HG02642 (cell line): ENCODE results near the gene AEN.

Source experiments
- ATAC-seq: cut with Tn5 transposase; IDR thresholded peaks from one replicate; pipeline ENCODE4 v1.9.1; 2021; ENCODE audit warnings: mild to moderate bottlenecking; ENCODE audit not compliant: unreplicated experiment, poor library complexity

AEN gene

DNA sequence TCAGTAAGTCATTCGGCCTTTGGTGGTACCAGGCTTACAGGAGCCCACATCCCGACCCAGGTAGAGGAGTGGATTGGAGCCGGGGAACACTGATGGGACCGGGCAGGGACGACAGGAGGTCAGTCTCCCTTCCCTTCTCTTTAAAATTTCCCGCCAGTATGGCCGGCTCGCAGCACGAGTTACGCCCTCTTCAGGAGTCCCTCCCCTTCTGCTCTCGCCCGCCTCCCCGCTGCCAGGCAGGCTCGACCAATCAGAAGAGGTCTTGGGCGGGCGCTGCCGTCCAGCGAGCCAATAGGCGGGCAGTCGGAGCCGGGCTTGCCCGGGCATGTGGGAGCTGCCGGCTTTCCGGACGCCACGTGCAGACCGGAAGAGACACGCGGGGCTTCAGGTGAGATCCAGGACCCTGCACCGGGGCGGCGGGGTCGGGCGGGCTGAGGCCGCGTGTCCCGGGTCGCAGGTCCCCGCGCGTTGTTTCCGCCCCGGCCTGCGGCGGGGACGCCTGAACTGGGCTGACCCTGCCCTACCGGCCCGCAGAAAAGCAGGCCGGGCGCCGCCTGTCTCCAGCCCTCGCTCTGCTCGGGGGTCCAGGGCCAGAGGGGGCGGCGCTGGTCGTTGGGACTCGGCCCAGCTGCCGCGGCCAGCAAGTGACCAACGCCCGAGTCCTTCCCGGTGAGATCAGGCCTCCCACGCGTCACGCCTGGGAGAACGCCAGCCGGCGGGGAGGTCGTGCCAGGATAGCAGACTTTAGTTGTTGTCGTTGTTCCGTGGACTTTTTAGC, at the start of gene AEN:
TSS of gene AEN (plus strand) at position 346 of the 778 bp plus-strand sequence. CDS start 4,870 bp downstream, outside the sequence.
- peak; percentile 97 for ATAC-seq

GRCh38 chr15:88571852-88572259, 49.3 kb upstream of the AEN start:
- no peak for ATAC-seq

DNA sequence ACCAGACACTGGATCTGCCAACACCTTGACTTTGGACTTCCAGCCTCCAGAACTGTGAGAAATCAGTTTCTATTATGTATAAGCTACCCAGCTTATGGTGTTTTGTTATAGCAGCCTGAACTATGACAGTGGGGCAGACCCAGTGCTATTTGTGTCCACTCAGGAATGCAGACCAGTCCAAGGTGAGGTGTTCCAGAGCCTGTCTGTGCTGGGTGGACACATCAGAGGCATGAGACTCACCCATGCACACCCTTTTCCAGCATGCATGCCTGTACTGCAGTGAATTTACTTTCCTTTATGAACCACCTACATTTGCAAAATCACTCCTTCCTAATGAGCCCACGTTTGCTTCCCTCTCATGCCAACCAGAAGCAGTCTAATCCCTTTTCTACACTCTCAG, 47.1 kb upstream of the AEN start:
- no peak for ATAC-seq

DNA sequence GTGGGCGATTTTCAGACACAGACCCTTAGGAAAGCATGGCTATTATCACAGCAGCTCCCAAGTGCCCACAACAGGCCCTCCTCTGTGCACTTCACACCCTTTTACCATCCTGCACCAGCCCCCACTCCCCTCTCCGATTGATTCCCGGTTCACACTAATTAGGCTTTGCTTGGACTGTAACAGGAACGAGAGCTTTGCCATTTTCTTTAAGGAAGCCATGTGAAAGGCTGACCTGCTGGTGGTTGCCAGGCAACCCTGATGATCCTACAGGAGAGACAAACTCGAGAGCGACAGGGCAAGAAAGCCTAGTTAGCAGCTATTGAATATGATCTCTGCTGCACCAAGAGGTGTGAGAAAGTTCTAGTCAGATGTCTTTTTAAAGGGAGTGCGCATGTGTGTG, 46.5 kb upstream of the AEN start:
- no peak for ATAC-seq

GRCh38 chr15:88579322-88579721, 41.8 kb upstream of the AEN start:
- ATAC-seq: no peak

- no peak for ATAC-seq
These were observed 40.6 kb upstream of the AEN start for GRCh38 chr15:88580532-88580931.

DNA sequence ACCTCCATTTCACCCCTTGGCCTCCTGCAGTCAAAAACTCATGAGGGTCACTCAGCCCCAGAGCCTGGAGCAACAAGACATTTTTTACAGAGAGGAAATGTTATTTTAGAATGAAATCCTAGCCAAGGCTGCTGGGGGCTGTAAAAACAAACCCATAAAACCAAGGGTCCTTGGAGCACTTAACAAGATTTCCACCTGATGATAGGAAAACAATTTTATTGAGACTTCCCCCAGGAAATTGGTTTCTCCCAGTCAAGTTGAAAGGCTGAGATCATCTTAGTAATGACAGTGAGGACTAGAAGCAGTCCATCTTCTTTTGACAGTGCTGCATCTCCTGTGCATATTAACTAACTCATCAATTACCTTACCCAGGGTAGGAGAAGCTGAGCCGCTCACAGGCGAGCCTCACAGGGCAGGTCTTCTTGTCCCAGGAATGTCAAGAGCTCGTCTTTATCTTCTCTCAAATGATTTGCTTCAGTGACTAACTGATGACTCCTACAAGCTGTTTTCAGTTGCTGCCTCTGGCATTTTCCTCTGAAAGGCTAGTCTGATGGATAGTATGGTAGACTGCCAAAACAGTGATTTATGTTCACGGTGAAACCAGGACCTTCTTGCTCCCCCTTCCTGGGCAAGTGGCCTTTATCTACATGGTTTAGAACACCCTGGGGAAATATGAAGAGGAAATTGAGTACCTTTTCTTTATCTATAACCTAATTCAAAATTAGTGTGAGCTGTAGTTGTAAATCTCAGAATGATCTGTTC, 34.6 kb upstream of the AEN start:
- ATAC-seq: no peak

DNA sequence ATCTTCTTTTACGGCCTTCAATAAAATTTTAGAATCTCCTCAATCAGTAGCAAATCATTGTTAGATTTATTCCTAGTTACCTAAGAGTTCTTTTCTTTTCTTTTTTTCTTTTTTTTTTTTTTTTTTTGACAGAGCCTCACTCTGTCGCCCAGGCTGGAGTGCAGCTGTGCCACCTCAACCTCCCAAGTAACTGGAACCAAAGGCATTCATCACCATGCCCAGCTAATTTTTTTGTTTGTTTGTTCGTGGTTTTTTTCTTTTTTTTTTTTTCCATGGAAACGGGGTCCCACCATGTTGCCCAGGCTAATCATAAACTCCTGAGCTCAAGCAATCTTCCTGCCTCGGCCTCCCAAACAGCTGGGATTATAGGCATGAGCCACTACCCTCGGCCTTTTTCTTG, 30.4 kb upstream of the AEN start:
- no peak for ATAC-seq

- no peak for ATAC-seq
These were observed 29.8 kb upstream of the AEN start for GRCh38 chr15:88591384-88591783.

- ATAC-seq: no peak
These were observed 17.3 kb upstream of the AEN start for GRCh38 chr15:88603885-88604284.

DNA sequence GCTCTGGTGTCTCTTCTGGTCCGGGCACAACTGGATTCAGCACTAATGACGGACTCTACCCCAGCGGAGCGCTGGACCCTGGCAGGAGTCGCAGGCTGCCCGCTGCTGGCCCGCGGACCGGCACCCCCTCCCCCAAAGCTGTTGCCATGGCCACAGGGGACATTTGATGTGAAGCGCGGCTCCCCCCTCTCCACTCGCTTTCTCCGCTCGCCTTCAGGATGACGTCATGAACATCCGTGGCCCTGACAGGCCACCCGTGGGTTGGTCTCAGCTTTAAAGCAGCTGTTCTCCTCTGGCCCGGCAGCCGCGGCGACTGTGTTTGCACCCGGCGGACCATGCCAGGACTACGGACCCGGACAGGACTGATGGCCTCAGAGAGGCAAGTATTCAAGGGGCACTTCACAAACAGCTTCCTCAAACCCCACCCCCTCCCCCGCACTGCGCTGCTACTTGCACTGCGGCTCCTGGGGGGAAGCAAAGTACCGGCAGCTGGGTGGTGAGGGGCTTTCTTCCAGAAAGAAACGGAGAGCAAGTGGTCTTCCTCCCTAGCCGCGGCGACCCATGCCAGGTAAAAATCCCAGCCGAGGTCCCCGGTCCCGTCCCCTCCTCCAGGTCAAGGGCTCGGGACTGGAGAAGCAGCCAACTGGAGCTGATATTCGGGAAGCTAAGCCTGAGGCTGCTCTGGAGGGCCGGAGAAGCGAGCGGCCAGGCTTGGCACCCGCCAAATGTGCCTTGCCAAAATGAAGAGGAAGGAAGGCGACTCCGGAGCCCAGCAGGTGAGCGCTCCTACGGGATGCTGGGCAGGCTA, 16.6 kb upstream of the AEN start:
- no peak for ATAC-seq

GRCh38 chr15:88605189-88606069, 15.7 kb upstream of the AEN start:
- no peak for ATAC-seq

DNA sequence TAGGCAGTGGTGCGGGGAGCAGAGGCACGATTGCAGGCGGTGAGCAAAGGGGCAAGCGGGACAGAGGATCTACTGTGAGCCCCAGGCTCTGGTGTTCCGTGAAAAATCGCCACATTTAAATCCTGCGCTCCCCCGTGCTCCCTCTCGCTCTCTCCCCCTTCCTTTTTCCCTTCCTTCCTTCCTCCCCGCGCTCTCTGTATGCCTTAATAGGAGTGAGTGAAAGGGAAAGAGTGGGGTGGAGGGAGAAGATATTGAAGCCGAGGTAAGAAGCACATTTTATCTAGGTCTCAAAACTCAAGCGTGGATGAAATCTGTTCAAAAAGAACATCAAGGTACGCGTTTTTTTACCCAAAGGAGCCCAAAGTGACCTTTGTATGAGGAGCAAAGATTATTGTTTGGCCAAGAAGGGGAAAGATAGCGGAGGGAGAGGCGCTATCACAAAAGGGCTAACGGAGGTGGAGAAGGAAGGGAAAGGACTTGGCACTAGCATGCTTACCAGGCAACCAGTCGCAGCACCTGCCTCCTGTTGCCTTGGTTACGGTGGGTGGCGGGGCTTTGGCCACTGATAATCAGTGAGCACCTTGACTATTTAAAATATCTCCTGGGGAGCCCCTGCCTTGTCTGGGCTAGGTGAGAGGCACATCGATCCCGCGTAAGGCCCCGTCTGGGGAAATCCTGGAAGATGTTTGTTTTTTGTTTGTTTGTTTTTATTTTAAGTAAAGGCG, 14.9 kb upstream of the AEN start:
- no peak for ATAC-seq

DNA sequence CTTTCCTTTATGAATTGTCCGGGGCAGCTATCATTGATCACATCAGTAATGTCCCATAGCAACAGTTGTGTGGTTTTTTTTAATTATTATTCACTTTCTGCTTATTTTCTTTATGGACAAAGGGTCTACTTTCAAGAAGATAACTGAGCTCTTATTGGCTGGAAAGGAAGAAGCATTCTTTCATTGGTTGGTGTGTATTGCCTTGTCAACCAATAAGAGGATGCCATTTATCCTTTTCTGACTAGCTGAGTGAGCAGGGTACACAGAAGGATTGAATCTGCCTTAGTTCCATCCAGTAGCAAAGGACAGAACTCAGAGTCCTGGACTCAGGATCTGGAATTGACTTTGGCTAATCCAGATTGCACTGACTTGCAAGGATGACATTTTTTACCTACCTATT, 13.2 kb upstream of the AEN start:
- ATAC-seq: no peak

- ATAC-seq: no peak
These were observed 12.4 kb upstream of the AEN start for GRCh38 chr15:88608607-88609181.

DNA sequence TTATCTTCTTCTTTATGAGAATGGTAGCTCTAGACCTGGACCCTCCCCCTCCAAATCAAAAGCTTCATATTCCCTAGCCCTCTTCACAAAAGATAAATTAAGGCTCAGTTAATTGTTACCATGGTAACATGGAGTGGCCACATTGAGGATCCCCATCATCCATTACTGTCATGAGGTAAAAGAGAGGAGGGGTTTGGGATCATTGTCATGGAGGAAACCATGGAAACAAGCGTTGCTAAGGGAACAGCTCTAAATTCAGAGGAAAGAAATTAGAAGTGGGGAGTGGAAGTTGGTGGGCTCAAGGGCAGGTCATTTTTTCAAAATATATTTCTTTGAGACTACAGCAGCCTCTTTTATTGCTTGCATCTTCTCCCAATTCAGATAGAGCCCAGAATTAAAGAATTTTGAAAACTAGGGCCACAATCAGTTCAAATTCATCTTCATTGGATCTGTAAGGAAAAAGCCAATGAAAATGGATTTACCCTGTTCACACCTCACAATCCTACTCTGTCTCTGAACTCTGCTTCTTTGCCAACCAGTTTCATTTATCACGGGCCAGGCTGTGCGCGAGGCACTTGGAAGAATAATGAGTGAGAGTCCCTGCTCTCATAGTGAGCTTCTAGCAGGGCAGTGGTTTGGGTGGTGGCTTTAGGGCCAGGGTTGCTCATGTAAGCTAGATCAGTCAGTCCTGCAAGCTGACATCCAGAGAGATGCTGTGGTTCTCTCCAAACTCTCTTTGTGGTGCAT, 11.6 kb upstream of the AEN start:
- ATAC-seq: no peak

DNA sequence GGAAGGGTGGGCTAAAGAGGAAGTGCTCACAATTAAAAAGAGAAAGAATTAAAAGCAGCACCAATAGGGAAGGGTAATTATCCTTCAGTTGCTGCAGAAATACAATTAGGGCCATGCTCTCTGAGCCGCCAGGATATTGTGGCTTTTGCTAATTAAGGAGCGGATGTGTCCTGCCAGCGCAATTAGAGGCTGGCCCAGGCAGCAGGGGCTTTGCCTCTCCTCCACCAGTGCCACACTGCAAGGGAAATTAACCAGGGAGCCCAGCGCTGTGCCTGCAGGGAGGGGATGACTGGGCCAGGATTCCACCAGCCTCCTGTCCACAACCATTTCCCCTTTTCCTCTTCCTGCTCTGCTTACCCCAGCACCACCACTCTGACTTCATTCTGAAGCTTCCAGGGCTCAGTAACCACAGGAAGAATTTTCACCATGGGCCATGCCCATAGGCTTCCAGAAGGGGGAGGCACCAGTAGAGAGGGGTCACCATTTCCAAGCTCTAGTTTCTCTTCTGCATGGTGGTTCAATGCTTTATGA, 10.4 kb upstream of the AEN start:
- ATAC-seq: no peak

- no peak for ATAC-seq
These were observed 8.8 kb upstream of the AEN start for GRCh38 chr15:88612186-88612796.
